B cell (primary cell): Measurements from ENCODE around the gene AGAP1. TPM values are rescaled to one million over a fixed set of nuclear protein-coding genes. Genes with fewer than 3 reads are reported as not detected.
A peak's percentile ranks its signal among the peaks of the same experiment; 100 is the strongest.

Experiments used
- ATAC-seq: fragments of 200-7000 bp; cut with Tn5 transposase; one replicate; pipeline ENCODE4 v1.10.0; 2021; ENCODE audit warnings: low read depth, mild to moderate bottlenecking, moderate number of reproducible peaks, moderate library complexity
- CTCF ChIA-PET: fragments of 350-600 bp; sonication (Branson Sonifier 250); formaldehyde crosslinking; loops from one replicate; lab custom pipeline; 2021; ENCODE audit warnings: antibody characterized with exemption, inconsistent platforms; lab: Charles Lee
- POLR2A ChIA-PET: fragments of 350-600 bp; sonication (Branson Sonifier 250); formaldehyde crosslinking; loops from one replicate; lab custom pipeline; 2021; ENCODE audit warnings: antibody characterized with exemption; lab: Charles Lee
- DNase-seq: peaks from one replicate; pipeline ENCODE4 v3.0.0; 2013
- H2AFZ ChIP-seq: 2 replicates; pipeline ENCODE4 v1.6.1; 2012; ENCODE audit warnings: mild to moderate bottlenecking, low read depth, low read length; ENCODE audit not compliant: insufficient read depth, poor library complexity, severe bottlenecking
- H3K27ac ChIP-seq, 2 donors: 1 replicate in 1 of 2; 2 replicates in 1 of 2; pipeline ENCODE4 v1.5.1; 2012 to 2013; ENCODE audit warnings: low read length in 2 of 2, mild to moderate bottlenecking in 2 of 2, moderate library complexity in 1 of 2
- H3K27me3 ChIP-seq, 4 experiments: fragments of 200-600 bp in 1 of 4; sonication (generic) in 1 of 4; replicated peaks in 1 of 4; 1 replicate in 2 of 4; 2 replicates in 2 of 4; pipeline versions ENCODE4 v1.6.1 to v1.7.0; 2013 to 2016; ENCODE audit warnings: low read length in 3 of 4, mild to moderate bottlenecking in 2 of 4, mixed read lengths in 1 of 4, moderate library complexity in 1 of 4; ENCODE audit not compliant: insufficient read depth in 4 of 4, control insufficient read depth in 3 of 4; ENCODE audit errors: control extremely low read depth in 1 of 4
- H3K36me3 ChIP-seq, 2 experiments: replicated peaks in 1 of 2; 1 replicate in 1 of 2; 2 replicates in 1 of 2; pipeline versions ENCODE4 v1.6.1 to v1.7.1; 2013; ENCODE audit warnings: low read length in 1 of 2; ENCODE audit not compliant: insufficient read depth in 2 of 2, control insufficient read depth in 1 of 2; ENCODE audit errors: control extremely low read depth in 1 of 2, extremely low read depth in 1 of 2
- H3K4me1 ChIP-seq, 2 donors: fragments of 200-600 bp in 1 of 2; sonication (generic) in 1 of 2; 1 replicate in 1 of 2; 2 replicates in 1 of 2; pipeline versions ENCODE4 v1.5.1 to v1.6.1; 2013 to 2017; ENCODE audit warnings: low read length in 2 of 2; ENCODE audit not compliant: control insufficient read depth in 2 of 2, insufficient read depth in 2 of 2
- H3K4me2 ChIP-seq: replicated peaks from 2 replicates; pipeline ENCODE3; 2012; ENCODE audit warnings: mild to moderate bottlenecking, low read depth, low read length; ENCODE audit not compliant: poor library complexity, severe bottlenecking
- H3K4me3 ChIP-seq, 5 experiments: fragments of 200-600 bp in 1 of 5; sonication (generic) in 1 of 5; 1 replicate in 3 of 5; 2 replicates in 2 of 5; pipeline versions ENCODE4 v1.5.1 to v1.7.0; 2011 to 2016; ENCODE audit warnings: low read length in 4 of 5, mild to moderate bottlenecking in 4 of 5, low read depth in 2 of 5, control low read depth in 1 of 5, moderate library complexity in 1 of 5; ENCODE audit not compliant: insufficient read depth in 1 of 5; ENCODE audit errors: control extremely low read depth in 1 of 5, extremely low read depth in 1 of 5
- H3K79me2 ChIP-seq: fragments of 200-600 bp; sonication (generic); one replicate; pipeline ENCODE4 v1.6.0; 2016; ENCODE audit warnings: low read length; ENCODE audit not compliant: control insufficient read depth, insufficient read depth
- H3K9ac ChIP-seq: fragments of 200-600 bp; sonication (generic); 2 replicates; pipeline ENCODE4 v1.6.1; 2017; ENCODE audit warnings: mild to moderate bottlenecking, low read length, moderate library complexity
- H3K9me3 ChIP-seq, 3 donors: one replicate each; pipeline versions ENCODE4 v1.6.1 to v1.7.1; 2013; ENCODE audit warnings: low read length in 2 of 3; ENCODE audit not compliant: control insufficient read depth in 2 of 3, insufficient read depth in 1 of 3; ENCODE audit errors: control extremely low read depth in 1 of 3
- H4K20me1 ChIP-seq: 2 replicates; pipeline ENCODE4 v1.6.0; 2012; ENCODE audit warnings: mild to moderate bottlenecking, low read length; ENCODE audit not compliant: insufficient read depth, control insufficient read depth, poor library complexity, severe bottlenecking
- H3K27ac Mint-ChIP-seq: one replicate; pipeline ENCODE4 v1.8.0; 2021; ENCODE audit warnings: mixed read lengths
- H3K27me3 Mint-ChIP-seq: one replicate; pipeline ENCODE4 v1.8.0; 2021; ENCODE audit warnings: mixed read lengths
- H3K4me1 Mint-ChIP-seq: one replicate; pipeline ENCODE4 v1.8.0; 2021; ENCODE audit warnings: mixed read lengths
- H3K4me3 Mint-ChIP-seq: one replicate; pipeline ENCODE4 v1.8.0; 2021; ENCODE audit warnings: mixed read lengths
- H3K9me3 Mint-ChIP-seq: one replicate; pipeline ENCODE4 v1.8.0; 2022; ENCODE audit warnings: mixed read lengths; ENCODE audit not compliant: insufficient read depth
- EZH2 ChIP-seq: IDR thresholded peaks from 2 replicates; pipeline ENCODE4 v1.6.1; 2012; ENCODE audit warnings: borderline replicate concordance, low read depth, mild to moderate bottlenecking, moderate library complexity, low read length; ENCODE audit not compliant: insufficient read depth, poor library complexity, severe bottlenecking
- WGBS: methylation state at CpG from one replicate; pipeline ENCODE4 v1.1.5; 2013; ENCODE audit warnings: missing lambda C conversion rate; ENCODE audit not compliant: insufficient coverage; 5-methylcytosine and 5-hydroxymethylcytosine counted together
- intact Hi-C: fragments of 100-400 bp; cut with micrococcal nuclease; formaldehyde crosslinking; loops from one replicate; pipeline ENCODE4 v1.10.0; 2022
- polyA plus RNA-seq: library from polyadenylated mRNA; depleted of rRNA; stranded (reverse); fragments of >200 nt; gene quantifications from 2 replicates; pipeline ENCODE4 v1.2.3, GENCODE V29; 2012
- total RNA-seq, 2 donors: library from RNA; stranded (reverse); fragments of 120-200 nt in 1 of 2; gene quantifications; 1 replicate in 1 of 2; 2 replicates in 1 of 2; pipeline versions ENCODE4 v1.2.3 to v1.2.4, GENCODE V29; 2013 to 2022
- TF ChIP-seq, protein P1 (sequence below): fragments of 200-600 bp; IDR thresholded peaks from one replicate; pipeline ENCODE4 v1.8.0; 2022; ENCODE audit warnings: antibody characterized with exemption, mild to moderate bottlenecking

The AGAP1 gene
- total and polyA plus RNA-seq, 2 donors (not counting 1 experiment from before 2014, with no cell fraction given), result 0.01 TPM; not detected in 1

DNA sequence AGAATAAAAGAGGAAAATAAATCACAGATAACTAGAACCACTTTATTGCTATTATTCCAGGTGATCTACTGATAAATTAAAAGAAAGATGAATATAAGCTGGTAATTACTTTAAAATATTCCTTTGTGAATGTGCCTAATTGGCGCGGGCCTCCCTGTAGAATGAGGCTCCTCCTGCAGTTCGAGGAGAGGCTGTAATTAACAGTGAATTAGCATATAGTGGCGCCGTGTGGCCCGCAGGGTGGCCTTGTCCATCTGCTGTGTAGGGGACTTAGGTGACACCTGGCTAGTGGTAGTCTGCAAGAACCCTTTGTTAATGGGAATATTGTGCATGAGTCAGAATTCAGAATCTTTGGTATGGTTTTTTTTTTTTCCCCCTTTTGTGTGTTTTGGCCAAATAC is 119.8 kb downstream of the AGAP1 start:
- Mint-ChIP-seq H3K27ac (no peak overlapping the region), H3K4me3 (no peak overlapping the region), H3K27me3 (peaks cover 12% of the 10 kb centered on the region), H3K4me1 (peaks cover 4% of the 10 kb centered on the region), H3K9me3 (peaks cover 5% of the 10 kb centered on the region)
- no peak for TF ChIP-seq EZH2
- TF ChIP-seq, protein P1, sequence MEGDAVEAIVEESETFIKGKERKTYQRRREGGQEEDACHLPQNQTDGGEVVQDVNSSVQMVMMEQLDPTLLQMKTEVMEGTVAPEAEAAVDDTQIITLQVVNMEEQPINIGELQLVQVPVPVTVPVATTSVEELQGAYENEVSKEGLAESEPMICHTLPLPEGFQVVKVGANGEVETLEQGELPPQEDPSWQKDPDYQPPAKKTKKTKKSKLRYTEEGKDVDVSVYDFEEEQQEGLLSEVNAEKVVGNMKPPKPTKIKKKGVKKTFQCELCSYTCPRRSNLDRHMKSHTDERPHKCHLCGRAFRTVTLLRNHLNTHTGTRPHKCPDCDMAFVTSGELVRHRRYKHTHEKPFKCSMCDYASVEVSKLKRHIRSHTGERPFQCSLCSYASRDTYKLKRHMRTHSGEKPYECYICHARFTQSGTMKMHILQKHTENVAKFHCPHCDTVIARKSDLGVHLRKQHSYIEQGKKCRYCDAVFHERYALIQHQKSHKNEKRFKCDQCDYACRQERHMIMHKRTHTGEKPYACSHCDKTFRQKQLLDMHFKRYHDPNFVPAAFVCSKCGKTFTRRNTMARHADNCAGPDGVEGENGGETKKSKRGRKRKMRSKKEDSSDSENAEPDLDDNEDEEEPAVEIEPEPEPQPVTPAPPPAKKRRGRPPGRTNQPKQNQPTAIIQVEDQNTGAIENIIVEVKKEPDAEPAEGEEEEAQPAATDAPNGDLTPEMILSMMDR, result no peak
- H3K79me2 ChIP-seq, result no peaks in the 10 kb centered on the region
- WGBS, result 96% methylated on average over 5 of the region's 6 CpGs
- ChIA-PET CTCF (no interaction called here), POLR2A (no interaction called here)
- intact Hi-C loops, result no loop called here
- no peaks in the 10 kb centered on the region for H3K27me3 ChIP-seq
- no peak for DNase-seq
- no peak overlapping the region for H3K9ac ChIP-seq
- ATAC-seq, result no peak
- H3K4me3 ChIP-seq, result no peak overlapping the region
- H3K27ac ChIP-seq, result no peak overlapping the region
- H3K4me2 ChIP-seq, result no peak overlapping the region
- no peaks in the 10 kb centered on the region for H3K36me3 ChIP-seq
- H2AFZ ChIP-seq, result no peak overlapping the region
- no peaks in the 10 kb centered on the region for H3K4me1 ChIP-seq
- H4K20me1 ChIP-seq, result no peaks in the 10 kb centered on the region
- H3K9me3 ChIP-seq, result peaks cover 0 to 3% (median 0%) of the 10 kb centered on the region in 3 donors

GRCh38 chr2:235614176-235614860 is 120.5 kb downstream of the AGAP1 start:
- no peak overlapping the region for H3K4me3 ChIP-seq
- WGBS, result 73% methylated on average over 10 of the region's 14 CpGs
- H3K4me1 Mint-ChIP-seq, result peaks cover 4% of the 10 kb centered on the region
- ChIA-PET POLR2A (no interaction called here), CTCF (no interaction called here)
- ATAC-seq (no peak), DNase-seq (no peak)
- no peak overlapping the region for H3K4me2 ChIP-seq
- peaks cover 17% of the 10 kb centered on the region for H3K27me3 Mint-ChIP-seq
- no peak overlapping the region for H3K27ac Mint-ChIP-seq
- no peak overlapping the region for H3K4me3 Mint-ChIP-seq
- H3K27me3 ChIP-seq, result no peaks in the 10 kb centered on the region
- peaks cover 0 to 3% (median 0%) of the 10 kb centered on the region in 3 donors for H3K9me3 ChIP-seq
- H3K36me3 ChIP-seq, result no peaks in the 10 kb centered on the region
- TF ChIP-seq, protein P1, result no peak
- TF ChIP-seq EZH2, result no peak
- H2AFZ ChIP-seq, result peak overlapping the region; percentile 28
- no peaks in the 10 kb centered on the region for H3K4me1 ChIP-seq
- intact Hi-C loops, result no loop called here
- H3K9ac ChIP-seq, result no peak overlapping the region
- H3K27ac ChIP-seq, result no peak overlapping the region
- no peaks in the 10 kb centered on the region for H3K79me2 ChIP-seq
- H4K20me1 ChIP-seq, result no peaks in the 10 kb centered on the region
- peaks cover 5% of the 10 kb centered on the region for H3K9me3 Mint-ChIP-seq
